SH-SY5Y (cell line): ENCODE measurements around the gene OR2V2.

Source experiments
- GATA2 ChIP-seq: IDR thresholded peaks from 2 replicates; pipeline ENCODE4 v1.6.1; 2011; ENCODE audit warnings: mild to moderate bottlenecking, low read depth, low read length
- GATA3 ChIP-seq: IDR thresholded peaks from 2 replicates; pipeline ENCODE4 v1.6.1; 2011; ENCODE audit warnings: low read depth, mild to moderate bottlenecking, low read length, moderate library complexity

GRCh38 chr5:181195249-181195761, 47.9 kb downstream of the OR2V2 start:
- TF ChIP-seq GATA2 (no peak), GATA3 (no peak)
